HG03196 (cell line): Measurements from ENCODE around the gene SFSWAP.

Experiments
- ATAC-seq: cut with Tn5 transposase; IDR thresholded peaks from one replicate; pipeline ENCODE4 v1.9.1; 2021; ENCODE audit not compliant: unreplicated experiment

The SFSWAP gene

GRCh38 chr12:131784909-131785762 is 74.2 kb downstream of the SFSWAP start:
- ATAC-seq: no peak

- no peak for ATAC-seq
Observed at GRCh38 chr12:131785763-131786330, 75.0 kb downstream of the SFSWAP start.

DNA sequence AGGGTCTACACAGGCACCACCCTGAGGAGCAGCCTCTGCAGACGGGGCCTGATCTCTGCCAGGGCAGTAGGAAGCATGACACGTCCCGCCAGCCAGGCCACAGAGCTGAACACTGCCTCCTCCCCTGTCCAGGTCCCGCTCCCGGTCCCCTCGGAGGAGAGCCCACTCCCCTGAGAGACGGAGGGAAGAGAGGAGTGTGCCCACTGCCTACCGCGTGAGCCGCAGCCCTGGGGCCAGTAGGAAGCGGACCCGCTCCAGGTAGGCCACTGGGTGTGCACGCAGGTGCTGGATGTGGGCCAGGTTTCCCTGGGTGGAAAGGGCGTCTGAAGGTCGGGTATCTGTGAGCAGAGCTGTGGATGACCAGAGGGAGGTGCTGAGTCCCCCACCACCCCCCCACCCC is 75.4 kb downstream of the SFSWAP start:
- ATAC-seq: no peak

DNA sequence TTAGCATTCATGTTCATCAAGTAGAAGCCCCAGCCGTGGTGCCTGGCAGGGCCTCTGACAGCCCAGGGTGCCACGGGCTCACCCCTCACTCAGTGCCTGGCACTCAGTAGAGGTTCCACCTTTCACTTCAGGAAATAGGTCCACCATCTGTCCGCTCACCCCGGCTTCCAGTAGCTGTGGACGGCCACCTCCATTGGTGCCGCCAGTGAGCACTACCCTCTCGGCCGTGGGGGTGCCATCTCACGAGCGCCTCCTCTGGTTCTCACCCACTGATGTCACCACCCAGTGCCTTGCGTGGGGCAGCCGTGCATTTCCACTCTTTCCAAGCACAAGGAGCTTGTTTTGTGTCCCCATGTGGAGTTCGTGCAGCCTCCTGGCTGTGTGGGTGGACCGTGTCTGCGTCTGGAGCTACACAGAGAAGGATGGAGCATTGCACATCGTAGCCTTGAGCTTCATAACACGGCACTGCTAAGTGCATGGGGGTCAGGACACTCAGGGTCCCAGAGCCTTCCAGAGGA is 76.3 kb downstream of the SFSWAP start:
- ATAC-seq: no peak

GRCh38 chr12:131788070-131788469 is 77.2 kb downstream of the SFSWAP start:
- no peak for ATAC-seq

DNA sequence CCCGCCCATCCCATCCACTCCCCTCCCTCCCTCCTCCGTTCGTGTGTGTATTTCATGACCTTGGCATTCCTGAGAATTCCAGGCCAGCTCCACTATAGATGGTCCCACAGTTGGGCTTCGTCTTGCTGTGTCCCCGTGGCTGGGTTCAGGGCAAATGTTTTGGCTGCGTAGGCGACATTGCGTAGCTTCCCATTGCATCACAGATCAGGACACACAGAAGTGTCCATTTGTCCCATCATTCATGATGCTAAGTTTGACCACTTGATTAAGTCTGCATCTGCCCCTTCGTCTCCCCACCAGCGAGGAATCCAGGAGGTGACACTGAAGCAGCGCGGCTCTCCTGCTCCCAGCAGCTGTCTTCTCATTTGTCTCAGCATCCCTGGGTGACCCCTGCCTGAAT is 78.7 kb downstream of the SFSWAP start:
- no peak for ATAC-seq

- no peak for ATAC-seq
Observed at GRCh38 chr12:131793243-131794022, 82.5 kb downstream of the SFSWAP start.

- no peak for ATAC-seq
Observed at GRCh38 chr12:131794061-131794460, 83.2 kb downstream of the SFSWAP start.

DNA sequence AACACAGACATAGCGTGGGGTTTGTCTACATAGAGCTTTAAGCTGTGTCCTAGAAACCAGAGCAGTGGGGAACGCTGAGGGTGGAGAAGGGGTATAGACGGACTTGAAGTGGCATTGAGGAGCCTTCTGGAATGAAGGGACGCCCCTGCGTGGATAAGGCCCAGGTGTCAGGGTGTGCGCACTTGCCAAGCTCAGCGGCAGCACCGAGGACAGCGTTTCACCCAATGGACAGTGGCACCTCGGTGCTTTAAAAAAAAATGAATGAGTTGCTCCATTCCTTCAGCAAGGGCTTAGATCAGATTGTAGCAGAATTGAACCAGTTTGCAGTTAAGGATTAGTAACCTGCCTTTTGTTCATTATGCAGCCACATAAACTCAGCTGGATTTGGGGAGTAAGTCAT is 83.7 kb downstream of the SFSWAP start:
- ATAC-seq: no peak

DNA sequence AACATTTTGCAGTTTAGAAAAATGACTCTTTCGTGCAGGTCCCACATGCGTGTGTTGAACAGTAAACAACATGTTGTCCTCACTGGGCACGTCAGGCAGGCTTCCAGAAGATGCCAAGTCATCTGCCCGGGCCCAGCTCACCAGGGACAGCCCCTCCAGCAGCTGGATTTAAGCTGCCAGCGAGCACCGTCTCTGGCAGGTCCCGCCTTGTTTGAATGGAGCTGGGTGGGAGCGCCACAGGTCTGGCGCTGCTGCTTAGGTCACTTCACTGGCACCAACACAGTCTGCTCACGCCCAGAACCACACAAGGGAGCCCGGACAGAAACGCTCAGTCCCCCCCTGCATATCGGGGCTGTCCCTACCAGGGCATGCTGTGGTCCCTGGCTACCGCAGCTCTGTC is 84.2 kb downstream of the SFSWAP start:
- no peak for ATAC-seq

- ATAC-seq: no peak
Observed at GRCh38 chr12:131795690-131796410, 85.0 kb downstream of the SFSWAP start.

DNA sequence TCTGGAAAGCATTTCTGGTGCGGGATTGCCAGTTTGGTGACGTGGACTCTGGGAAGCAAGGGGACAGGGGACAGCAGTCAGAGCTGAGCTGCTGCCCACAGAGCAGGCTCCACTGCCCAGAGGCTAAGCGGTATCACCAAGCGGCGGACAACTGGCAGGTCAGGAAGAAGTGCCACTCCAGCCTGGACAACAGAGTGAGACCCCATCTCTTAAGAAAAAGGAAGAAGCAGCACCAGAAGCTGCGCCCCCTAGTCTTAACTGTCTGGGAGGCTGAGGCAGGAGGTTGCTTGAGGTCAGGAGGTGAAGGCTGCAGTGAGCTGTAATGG is 85.5 kb downstream of the SFSWAP start:
- no peak for ATAC-seq

DNA sequence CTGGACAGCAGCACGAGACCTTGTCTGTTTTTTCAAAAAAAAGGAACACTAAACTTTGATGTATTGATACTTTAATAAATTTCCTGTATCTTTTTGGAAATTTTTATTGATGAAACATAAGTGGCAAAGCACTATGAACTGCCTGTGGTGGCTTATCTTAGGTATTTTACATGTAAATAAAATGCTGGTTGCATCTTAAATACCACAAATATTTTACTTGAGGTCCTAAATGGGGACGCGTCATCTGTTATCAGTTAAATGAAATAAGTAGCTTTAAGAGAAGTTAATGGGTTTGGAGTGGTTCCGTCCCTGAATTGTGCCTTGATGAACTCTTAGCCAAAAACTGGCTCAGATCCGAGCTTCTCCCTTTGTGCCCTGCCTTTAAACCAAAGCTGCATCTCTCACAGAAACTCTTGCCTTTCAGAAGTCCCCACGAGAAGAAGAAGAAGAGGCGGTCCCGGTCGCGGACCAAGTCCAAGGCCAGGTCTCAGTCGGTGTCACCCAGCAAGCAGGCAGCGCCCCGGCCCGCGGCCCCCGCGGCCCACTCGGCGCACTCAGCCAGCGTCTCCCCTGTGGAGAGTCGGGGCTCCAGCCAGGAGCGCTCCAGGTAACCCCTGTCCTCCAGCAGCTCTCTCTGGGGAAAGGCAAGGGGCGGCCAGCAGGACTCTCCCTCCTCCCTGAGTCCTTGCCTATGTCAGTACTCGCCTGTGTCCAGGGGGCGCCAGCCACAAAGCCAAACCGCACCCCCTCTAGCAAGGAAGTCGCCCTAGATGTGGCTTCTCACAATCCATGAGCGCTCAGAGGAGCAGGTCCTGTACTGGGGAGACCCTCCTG is 86.1 kb downstream of the SFSWAP start:
- no peak for ATAC-seq

DNA sequence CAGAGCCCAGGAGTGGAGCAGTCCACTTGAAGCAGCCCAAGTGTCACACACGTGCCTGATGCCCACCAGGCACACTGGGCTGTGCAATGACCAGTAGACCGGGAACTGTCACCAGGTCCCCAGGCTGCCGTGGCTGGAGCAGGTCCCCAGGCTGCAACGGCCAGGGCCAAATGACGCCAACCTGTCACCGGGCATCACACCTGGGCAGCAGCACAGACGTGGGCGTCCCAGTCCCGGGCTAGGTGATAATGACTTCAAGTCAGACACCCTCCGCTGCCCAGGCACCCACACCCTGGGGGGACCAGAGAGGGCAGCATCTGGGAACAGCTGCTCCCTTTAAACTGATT is 86.7 kb downstream of the SFSWAP start:
- ATAC-seq: no peak

DNA sequence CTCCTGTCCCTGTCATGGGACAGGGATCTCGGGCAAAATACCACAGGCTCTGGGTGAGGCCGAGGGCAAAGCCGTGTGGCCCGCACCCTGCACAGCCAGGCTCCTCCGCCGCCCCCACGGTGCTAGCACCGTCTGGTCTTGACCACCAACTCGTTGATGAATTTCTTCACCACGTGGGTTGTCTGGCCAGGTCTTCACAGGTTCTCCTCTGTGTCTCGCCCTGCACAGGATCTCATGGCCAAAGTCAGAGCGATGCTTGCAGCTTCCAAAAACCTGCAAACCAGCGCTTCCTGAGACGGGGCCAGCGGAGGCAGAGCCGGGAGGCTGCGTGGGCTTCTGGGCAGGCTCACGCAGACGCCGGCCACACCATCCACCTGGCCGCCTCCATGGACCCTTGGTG is 88.3 kb downstream of the SFSWAP start:
- no peak for ATAC-seq

- no peak for ATAC-seq
Observed at GRCh38 chr12:131799828-131800593, 89.1 kb downstream of the SFSWAP start.

GRCh38 chr12:131800594-131801135 is 89.8 kb downstream of the SFSWAP start:
- no peak for ATAC-seq

DNA sequence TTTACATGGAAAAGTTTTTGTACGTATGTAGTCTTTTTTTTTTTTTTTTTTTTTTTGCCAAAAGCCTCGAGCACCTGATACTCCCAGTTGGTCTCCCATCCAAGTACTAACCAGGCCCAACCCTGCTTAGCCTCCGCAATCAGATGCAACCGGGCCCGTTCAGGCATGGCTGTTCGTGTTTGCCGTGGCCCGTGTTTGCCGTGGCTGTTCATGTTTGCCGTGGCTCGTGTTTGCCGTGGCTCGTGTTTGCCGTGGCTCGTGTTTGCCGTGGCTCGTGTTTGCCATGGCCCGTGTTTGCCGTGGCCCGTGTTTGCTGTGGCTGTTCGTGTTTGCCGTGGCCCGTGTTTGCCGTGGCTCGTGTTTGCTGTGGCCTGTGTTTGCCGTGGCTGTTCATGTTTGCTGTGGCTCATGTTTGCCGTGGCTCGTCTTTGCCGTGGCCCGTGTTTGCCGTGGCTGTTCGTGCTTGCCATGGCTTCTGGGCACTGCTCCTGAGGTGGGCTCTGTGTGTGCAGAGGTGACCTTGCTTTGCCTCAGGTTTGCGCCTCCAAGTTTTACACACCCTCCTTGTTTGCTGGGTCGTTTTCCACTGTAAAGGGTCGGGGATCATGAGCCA is 90.5 kb downstream of the SFSWAP start:
- no peak for ATAC-seq

DNA sequence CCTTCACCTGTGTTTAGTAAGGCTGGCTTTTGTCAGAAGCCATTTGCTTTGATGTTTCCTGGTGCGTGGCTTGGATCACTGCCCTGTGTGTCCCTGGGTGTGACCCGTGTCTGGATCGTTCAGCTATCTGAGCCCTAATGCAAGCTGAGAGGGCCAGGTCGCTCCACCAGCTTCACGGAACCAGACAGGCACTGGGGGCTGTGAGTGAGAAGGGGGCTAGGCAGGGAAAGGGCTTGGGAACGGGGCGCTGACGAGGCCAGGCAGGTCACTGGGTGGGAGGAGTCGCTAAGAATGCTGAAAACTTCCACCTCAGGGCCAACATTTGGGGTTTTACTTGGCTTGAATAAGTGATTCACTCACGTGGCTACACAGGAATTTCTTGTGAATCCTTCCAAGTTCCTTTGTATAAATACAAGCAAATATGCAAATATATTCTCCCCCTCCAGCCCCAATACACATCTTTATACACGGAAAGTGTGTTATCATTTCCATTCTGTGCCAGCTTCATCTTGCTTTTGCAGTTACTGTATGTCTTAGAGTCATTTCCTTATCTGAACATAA is 93.2 kb downstream of the SFSWAP start:
- ATAC-seq: no peak
